Smooth muscle cell (in vitro differentiated cells): ENCODE results near the gene MINDY4. TPM values are rescaled to one million over a fixed set of nuclear protein-coding genes. Genes with fewer than 3 reads are reported as not detected.
A peak's percentile ranks its signal among the peaks of the same experiment; 100 is the strongest.

Experiments
- DNase-seq: peaks from one replicate; lab custom pipeline; 2025; ENCODE audit not compliant: unreplicated experiment; lab: John Stamatoyannopoulos, UW
- H2AFZ ChIP-seq: fragments of 200-600 bp; sonication (generic); 2 replicates; pipeline ENCODE4 v1.6.0; 2016; ENCODE audit warnings: antibody characterized with exemption, low read depth, mild to moderate bottlenecking
- H3F3A ChIP-seq: fragments of 200-600 bp; sonication (generic); 2 replicates; pipeline ENCODE4 v1.6.0; 2017; ENCODE audit warnings: antibody characterized with exemption, low read depth
- H3K27ac ChIP-seq: fragments of 200-600 bp; sonication (generic); 2 replicates; pipeline ENCODE4 v1.5.1; 2016; ENCODE audit warnings: low read depth, mild to moderate bottlenecking
- H3K27me3 ChIP-seq: fragments of 200-600 bp; sonication (generic); 2 replicates; pipeline ENCODE4 v1.6.1; 2016; ENCODE audit warnings: low read depth, mild to moderate bottlenecking
- H3K36me3 ChIP-seq: fragments of 200-600 bp; sonication (generic); 2 replicates; pipeline ENCODE4 v1.5.1; 2016; ENCODE audit warnings: low read depth
- H3K4me1 ChIP-seq: fragments of 200-600 bp; sonication (generic); 2 replicates; pipeline ENCODE4 v1.5.1; 2016; ENCODE audit warnings: low read depth
- H3K4me2 ChIP-seq: fragments of 200-600 bp; sonication (generic); 2 replicates; pipeline ENCODE4 v1.6.0; 2016; ENCODE audit warnings: mild to moderate bottlenecking
- H3K4me3 ChIP-seq: fragments of 200-600 bp; sonication (generic); 2 replicates; pipeline ENCODE4 v1.5.1; 2016; ENCODE audit warnings: mild to moderate bottlenecking
- H3K79me2 ChIP-seq: fragments of 200-600 bp; sonication (generic); 2 replicates; pipeline ENCODE4 v1.6.0; 2016; ENCODE audit warnings: low read depth, mild to moderate bottlenecking
- H3K9ac ChIP-seq: fragments of 200-600 bp; sonication (generic); 2 replicates; pipeline ENCODE4 v1.6.0; 2016; ENCODE audit warnings: low read depth
- H3K9me3 ChIP-seq: fragments of 200-600 bp; sonication (generic); replicated peaks from 2 replicates; pipeline ENCODE4 v1.5.1; 2016; ENCODE audit warnings: low read depth
- H4K20me1 ChIP-seq: fragments of 200-600 bp; sonication (generic); 2 replicates; pipeline ENCODE4 v1.6.0; 2016; ENCODE audit warnings: low read depth
- WGBS: methylation state at CpG from one replicate; pipeline ENCODE4 v1.1.7; 2016; ENCODE audit warnings: low lambda C conversion rate; 5-methylcytosine and 5-hydroxymethylcytosine counted together
- polyA plus RNA-seq: library from polyadenylated mRNA; unstranded; fragments of >200 nt; fragmentation: Nextera tagmentation; extraction: Ambion mirVana; gene quantifications from 2 replicates; pipeline ENCODE4 v1.2.1, GENCODE V29; 2016
- total RNA-seq: library from RNA; depleted of rRNA; stranded (reverse); fragments of >200 nt; gene quantifications from 2 replicates; pipeline ENCODE4 v1.2.3, GENCODE V29; 2014
- TF ChIP-seq, protein P1 (sequence below): fragments of 200-600 bp; sonication (generic); IDR thresholded peaks from 2 replicates; pipeline ENCODE4 v1.5.1; 2017; ENCODE audit warnings: borderline replicate concordance, mild to moderate bottlenecking, antibody characterized with exemption; ENCODE audit not compliant: insufficient read depth, poor library complexity, severe bottlenecking

Gene MINDY4
- total and polyA plus RNA-seq, 2 experiments from 2014 or later = 4.9 to 5.3 TPM

DNA sequence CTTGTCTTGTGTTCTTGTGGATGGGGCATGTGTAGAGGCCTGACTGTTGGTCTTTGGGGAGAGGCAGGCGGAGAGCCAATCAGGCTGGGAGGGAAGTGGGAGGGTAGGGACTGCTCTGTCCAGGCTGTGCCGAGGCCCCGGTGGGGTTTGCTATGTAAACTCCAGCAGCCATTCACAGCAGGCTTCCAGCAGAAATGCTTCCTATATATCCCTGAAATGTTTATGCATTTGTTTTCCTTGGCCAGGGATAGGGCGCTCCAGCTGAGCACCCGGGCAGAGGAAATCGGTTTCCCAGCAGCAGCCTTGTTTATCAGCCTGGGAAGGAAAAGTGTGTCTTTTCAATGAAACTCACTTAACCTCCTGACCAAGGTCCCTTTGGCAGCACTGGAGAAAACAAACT lies 122.1 kb downstream of the MINDY4 start:
- peaks cover 23% of the 10 kb centered on the region for H3K4me1 ChIP-seq
- no peaks in the 10 kb centered on the region for H3K9me3 ChIP-seq
- H3K79me2 ChIP-seq = no peaks in the 10 kb centered on the region
- no peaks in the 10 kb centered on the region for H3K36me3 ChIP-seq
- H3K4me2 ChIP-seq = peak overlapping the region; percentile 38
- 44% methylated on average over 6 of the region's 6 CpGs for WGBS
- no peaks in the 10 kb centered on the region for H4K20me1 ChIP-seq
- no peaks in the 10 kb centered on the region for H3K27me3 ChIP-seq
- no peak overlapping the region for H3K9ac ChIP-seq
- no peak overlapping the region for H3K4me3 ChIP-seq
- H2AFZ ChIP-seq = no peak overlapping the region
- H3F3A ChIP-seq = peaks cover 7% of the 10 kb centered on the region
- TF ChIP-seq, protein P1, sequence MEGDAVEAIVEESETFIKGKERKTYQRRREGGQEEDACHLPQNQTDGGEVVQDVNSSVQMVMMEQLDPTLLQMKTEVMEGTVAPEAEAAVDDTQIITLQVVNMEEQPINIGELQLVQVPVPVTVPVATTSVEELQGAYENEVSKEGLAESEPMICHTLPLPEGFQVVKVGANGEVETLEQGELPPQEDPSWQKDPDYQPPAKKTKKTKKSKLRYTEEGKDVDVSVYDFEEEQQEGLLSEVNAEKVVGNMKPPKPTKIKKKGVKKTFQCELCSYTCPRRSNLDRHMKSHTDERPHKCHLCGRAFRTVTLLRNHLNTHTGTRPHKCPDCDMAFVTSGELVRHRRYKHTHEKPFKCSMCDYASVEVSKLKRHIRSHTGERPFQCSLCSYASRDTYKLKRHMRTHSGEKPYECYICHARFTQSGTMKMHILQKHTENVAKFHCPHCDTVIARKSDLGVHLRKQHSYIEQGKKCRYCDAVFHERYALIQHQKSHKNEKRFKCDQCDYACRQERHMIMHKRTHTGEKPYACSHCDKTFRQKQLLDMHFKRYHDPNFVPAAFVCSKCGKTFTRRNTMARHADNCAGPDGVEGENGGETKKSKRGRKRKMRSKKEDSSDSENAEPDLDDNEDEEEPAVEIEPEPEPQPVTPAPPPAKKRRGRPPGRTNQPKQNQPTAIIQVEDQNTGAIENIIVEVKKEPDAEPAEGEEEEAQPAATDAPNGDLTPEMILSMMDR = no peak
- peak overlapping the region; percentile 17 for H3K27ac ChIP-seq
- no peak for DNase-seq

DNA sequence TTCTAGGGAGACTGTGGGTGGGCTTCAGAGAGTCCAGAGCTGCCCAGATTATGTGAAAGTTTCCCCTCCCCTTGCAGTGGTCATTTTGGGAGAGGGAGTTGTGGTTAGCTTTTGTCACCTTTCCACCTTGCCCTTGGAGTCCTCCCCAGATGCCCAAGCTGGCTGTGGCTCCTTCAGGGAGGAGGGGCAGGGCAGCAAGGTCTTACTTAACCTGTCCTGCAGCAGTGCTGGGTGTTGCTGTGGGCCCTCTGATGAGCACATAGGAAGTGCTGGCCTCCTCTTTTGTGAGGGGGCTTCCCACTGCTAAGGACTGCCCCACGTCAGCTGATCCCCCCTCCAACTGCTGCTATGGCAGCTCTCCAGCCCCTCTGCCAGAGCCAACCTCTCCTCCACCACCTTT lies 122.8 kb downstream of the MINDY4 start:
- DNase-seq = no peak
- H3K9me3 ChIP-seq = no peaks in the 10 kb centered on the region
- H3K4me2 ChIP-seq = peak overlapping the region; percentile 38
- TF ChIP-seq, protein P1 = no peak
- H3K27me3 ChIP-seq = no peaks in the 10 kb centered on the region
- H3K4me3 ChIP-seq = no peak overlapping the region
- peaks cover 4% of the 10 kb centered on the region for H3F3A ChIP-seq
- no peak overlapping the region for H3K9ac ChIP-seq
- WGBS = 100% methylated on average over 1 of the region's 1 CpG
- H3K4me1 ChIP-seq = peaks cover 16% of the 10 kb centered on the region
- no peaks in the 10 kb centered on the region for H3K79me2 ChIP-seq
- H3K27ac ChIP-seq = no peak overlapping the region
- no peak overlapping the region for H2AFZ ChIP-seq
- H3K36me3 ChIP-seq = no peaks in the 10 kb centered on the region
- H4K20me1 ChIP-seq = no peaks in the 10 kb centered on the region

DNA sequence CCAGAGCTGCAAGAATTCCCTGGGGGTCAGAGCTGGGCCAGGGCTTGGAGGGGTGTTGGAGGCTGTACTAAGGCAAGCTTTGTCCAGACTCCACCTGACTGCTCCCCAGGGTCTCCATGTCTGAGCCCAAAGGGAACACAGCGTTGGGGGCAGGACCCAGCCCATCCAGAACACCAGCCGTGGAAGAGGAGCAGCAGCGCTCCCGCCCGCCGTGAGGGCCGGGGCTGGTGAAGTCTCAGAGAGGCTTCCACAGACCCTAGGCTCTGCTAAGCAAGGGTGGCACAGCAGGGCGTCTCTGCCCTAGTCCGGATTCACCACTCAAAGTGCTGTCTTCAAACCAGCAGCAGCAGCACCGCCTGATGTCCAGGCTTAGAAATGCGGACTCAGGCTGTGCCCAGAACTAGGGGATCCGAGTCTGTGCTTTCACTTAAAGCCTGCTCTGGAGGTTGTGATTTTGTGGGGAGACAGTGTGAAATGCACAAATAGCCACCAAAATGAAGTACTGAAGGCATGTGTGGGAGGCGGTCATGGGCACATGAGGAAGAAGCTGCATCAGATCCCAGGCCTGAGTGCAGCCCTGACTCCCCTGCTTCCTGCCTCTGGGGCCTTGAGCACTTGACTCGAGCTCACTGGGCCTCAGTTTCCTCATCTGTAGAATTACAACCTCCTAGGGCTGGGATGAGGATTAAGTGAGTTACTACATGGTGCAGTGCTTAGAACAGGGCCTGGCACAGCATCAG lies 123.8 kb downstream of the MINDY4 start:
- no peaks in the 10 kb centered on the region for H3K27me3 ChIP-seq
- H4K20me1 ChIP-seq = no peaks in the 10 kb centered on the region
- no peak overlapping the region for H3K4me3 ChIP-seq
- peak overlapping the region; percentile 29 for H3K4me2 ChIP-seq
- H3K9me3 ChIP-seq = no peaks in the 10 kb centered on the region
- H3K79me2 ChIP-seq = no peaks in the 10 kb centered on the region
- TF ChIP-seq, protein P1 = no peak
- peak overlapping the region; percentile 26 for H3K27ac ChIP-seq
- H3K36me3 ChIP-seq = no peaks in the 10 kb centered on the region
- WGBS = 88% methylated on average over 14 of the region's 14 CpGs
- H3F3A ChIP-seq = no peaks in the 10 kb centered on the region
- peaks cover 14% of the 10 kb centered on the region for H3K4me1 ChIP-seq
- DNase-seq = no peak
- H2AFZ ChIP-seq = no peak overlapping the region
- H3K9ac ChIP-seq = no peak overlapping the region

DNA sequence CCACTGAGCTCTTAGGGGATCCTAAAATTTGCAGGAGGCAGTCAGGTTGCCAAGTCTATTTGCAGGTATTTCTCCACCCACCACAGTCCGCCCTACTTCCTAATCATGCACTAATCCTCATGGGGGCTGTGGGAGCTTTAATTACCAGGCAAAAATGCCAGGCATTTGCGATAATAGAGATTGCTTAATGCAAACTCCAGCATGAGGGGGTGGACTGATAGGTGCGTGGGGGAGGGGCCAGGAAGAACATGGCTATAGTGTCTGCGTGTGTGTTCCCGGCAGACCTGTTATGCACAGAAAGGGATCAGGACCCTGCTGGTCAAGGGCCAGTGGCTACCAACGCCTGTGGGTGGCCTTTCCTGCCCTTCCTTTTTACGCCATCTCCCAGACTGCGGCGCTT lies 124.8 kb downstream of the MINDY4 start:
- Histone ChIP-seq H3K79me2 (no peaks in the 10 kb centered on the region), H3K27ac (peak overlapping the region; percentile 4), H4K20me1 (no peaks in the 10 kb centered on the region), H3K4me1 (peaks cover 14% of the 10 kb centered on the region), H2AFZ (no peak overlapping the region), H3K4me2 (peak overlapping the region; percentile 29), H3F3A (no peaks in the 10 kb centered on the region), H3K36me3 (no peaks in the 10 kb centered on the region), H3K27me3 (no peaks in the 10 kb centered on the region), H3K9ac (no peak overlapping the region), H3K9me3 (no peaks in the 10 kb centered on the region), H3K4me3 (no peak overlapping the region)
- no peak for DNase-seq
- TF ChIP-seq, protein P1 = no peak
- WGBS = 53% methylated on average over 9 of the region's 9 CpGs
